Stimulated activated CD8-positive, alpha-beta memory T cell treated with anti-CD3 and anti-CD28 coated beads, Interleukin-7, amount 100 ng/mL, for 1 hour (primary cell): ENCODE results near the gene PTPN7.
"Not testable (repeated sequence)": the region's sequence is repeated elsewhere in the genome, so short reads cannot be mapped to it uniquely, and the experiment has no call there.

Experiments
- DNase-seq, 2 donors: peaks; one replicate each; pipeline ENCODE4 v3.0.0-alpha.2; 2020; ENCODE audit warnings: low read depth in 2 of 2

Gene PTPN7

GRCh38 chr1:202167054-202167453 is 6.7 kb upstream of the PTPN7 start:
- DNase-seq, result not testable (repeated sequence)

- no peak for DNase-seq
Measured at GRCh38 chr1:202165942-202166843, 5.8 kb upstream of the PTPN7 start.

DNA sequence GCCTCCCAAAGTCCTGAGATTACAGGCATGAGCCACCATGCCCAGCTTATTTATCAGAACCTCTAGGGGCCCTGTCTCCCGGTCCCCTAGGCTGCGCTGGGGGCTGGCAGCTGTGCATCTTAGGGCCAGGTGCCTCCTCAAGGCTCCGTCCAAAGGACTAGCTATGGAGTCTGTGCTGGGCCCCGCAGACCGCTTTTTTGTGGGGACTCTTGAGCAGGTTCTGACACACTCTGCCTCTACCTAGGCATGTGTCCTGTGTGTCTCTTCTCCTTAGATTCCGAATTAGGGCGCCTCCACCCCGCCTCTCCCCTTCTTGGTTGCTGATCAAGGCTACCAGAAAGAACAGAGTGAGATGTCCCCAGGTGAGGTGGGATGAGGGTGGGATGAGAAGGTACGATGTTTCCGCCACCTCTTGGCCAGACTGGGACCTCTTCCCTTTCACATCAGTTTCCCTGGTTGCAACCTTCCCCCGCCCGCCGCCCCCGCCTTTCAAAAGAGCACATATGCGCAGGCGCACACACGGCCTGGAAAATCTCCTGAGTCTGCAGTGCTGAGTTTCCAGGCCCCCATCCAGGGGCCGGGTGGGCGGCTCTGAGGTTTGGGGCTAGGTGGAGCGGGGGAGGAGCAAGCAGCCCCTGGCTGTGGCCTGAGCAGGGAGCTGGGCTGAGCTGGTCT is 5.0 kb upstream of the PTPN7 start:
- DNase-seq, result no peak

- DNase-seq, result peak; percentile 45 to 49
Measured at GRCh38 chr1:202164271-202165037, 4.1 kb upstream of the PTPN7 start.

DNA sequence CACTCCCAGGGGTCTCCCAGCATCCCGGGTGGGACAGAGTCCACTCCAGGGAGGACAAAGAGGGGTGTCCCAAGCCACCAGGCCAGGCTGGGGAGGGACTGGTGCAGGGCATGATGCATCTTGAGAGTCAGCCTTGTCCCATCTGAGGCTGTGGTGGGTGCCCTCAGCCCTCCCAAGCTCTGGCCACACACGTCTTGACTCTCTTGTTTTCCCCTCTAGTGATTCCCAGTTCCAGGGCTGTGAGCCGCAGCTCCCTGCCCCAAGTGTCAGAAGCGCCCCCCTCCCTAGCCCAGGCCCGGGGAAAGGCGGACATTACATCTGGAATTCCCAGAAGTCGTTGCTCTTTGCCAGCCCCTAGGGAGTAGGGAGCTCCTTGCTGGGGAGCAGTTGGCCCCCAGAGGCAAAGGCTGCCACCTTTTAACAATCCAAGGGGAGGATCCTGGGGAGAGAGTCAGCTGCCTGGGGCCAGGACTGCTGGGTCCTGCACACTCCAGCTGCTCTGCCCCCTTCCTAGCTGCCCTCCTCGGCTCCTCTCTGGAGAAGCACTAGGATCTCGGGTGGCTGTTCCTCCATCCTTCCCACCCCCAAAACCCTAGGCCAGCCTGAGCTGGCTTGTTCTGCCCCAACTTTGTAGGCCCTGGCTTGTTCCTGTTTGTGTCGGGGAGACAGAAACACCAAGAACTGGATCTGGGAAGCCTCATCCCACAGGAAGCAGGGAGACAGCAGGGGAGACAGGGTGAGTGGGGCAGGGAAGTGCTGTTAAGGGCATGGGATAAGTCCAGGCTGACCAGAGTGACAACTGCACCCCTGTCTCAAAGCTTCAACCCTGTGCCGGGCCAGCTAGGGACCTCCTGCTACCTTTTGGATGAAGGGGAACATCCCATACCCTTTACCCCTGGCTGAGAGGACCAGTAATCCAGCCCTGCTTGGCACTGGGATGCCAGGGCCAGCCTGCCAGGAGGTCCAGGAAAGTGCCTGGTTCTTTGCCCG is 3.2 kb upstream of the PTPN7 start:
- no peak for DNase-seq

DNA sequence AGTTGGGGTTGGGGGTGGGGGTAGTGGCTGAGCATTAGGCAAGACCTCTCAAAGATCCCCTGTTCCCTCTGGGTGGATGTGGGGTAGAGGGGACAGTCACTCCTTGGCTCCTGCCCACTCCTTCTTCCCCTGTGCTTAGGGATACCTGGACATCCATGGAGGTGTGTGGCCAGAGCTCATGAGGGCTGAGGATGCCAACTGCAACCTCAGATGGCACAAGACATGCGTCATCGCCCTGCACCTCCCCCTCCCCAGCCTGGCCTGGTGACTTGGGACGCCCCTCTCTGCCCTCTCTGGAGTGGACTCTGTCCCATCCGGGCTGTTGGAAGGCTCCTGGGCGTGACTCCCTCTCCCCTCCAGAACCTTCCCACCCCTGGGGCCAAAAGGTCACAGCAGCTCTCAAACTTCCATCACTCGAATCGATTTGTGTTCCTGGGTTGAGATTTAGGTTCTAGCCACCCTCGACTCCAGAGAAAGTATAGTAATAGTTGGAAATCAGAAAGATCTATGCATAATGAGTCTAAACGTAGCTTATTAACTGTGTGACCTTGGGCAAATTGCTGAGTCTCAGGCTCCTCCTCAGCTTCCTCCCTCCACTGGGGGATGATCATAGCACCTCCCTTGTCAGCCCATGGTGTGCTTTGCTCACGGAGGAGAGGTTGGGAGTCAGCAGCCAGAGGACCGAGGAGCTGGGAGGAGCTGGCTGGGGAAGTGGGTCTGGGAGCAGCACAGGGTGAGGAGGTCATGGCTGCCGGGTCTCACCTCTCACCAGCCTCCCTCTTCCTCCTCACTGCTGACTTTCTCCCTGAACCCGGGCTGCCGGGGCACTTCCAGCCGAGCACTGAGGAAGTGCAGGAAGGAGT is 2.2 kb upstream of the PTPN7 start:
- DNase-seq, result no peak

DNA sequence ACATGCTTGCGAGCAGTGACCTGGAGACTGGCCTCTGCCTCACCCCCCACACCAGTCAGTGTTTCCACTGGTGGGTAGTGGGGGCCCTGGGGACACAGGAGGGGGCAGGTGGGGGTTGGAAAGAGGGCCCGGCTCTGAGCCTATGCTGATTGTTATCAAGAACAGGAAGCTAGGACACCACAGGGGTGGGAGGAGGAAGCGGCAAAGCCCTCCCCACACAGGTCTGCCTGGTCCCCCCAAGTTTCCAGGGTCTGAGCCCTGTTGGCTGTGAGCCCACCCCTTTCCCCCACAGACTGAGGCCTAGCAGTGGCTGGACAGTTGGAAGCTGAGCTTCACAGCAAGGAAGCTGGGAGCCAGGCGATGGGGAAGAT is 1.6 kb upstream of the PTPN7 start:
- peak in 1 of 2 donors; percentile 31 for DNase-seq

GRCh38 chr1:202161151-202162046 is 997 bp upstream of the PTPN7 start:
- DNase-seq, result no peak

- DNase-seq, result no peak
Measured at GRCh38 chr1:202159534-202160371, 649 bp downstream of the PTPN7 start.

DNA sequence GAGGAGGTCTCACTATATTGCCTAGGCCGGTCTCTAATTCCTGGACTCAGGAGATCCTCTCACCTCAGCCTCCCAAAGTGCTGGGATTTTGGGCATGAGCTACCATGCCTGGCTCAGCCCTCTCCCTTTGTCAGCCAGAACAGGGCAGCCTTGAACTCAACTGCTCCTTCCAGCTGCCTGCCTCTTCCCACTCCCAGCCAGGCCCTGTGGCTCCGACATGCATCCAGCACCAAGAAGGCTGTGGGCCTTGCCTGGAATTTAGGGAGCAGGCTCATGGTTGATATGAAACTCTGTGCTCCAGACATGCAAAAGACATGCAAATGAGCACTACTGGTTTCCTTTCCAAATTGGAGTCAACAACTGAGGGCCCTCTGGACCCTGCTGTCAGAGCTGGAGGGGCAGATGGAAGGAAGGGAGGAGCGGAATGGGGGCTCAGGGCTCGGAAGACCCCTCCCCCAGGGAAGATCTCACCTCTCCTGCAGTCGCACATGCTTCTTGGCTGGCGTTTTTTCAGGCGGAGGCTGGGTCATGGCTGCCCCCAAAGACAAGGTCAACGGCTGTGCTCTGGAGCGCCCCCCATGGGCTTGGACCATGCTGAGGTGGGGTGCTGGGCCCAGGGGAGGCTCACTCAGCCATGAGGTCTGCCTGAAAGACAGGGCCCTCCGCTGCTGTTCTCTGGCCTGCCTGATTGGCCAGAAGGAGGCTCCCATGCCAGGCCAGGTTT is 1.4 kb downstream of the PTPN7 start:
- no peak for DNase-seq

- no peak for DNase-seq
Measured at GRCh38 chr1:202157945-202158344, 2.5 kb downstream of the PTPN7 start.

DNA sequence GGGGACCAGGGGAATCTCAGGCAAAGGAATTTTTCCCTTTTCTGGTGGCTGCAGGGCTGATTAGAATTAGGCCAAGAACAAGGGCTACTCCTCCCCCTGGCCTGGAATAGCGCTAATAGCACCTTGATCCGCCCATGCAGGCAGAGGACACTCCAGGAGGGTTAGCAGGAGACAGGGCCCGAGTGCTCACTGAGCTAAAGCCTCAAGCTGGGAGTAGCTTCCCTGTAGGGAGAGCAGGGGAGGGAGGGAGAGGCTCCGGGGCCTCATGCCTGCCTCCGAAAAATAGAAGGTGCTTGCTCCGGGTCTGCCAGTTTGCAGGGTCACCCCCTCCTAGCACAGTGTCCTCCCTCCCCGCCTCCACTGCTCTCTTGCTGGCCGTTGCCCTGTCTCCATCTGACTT is 3.8 kb downstream of the PTPN7 start:
- no peak for DNase-seq

GRCh38 chr1:202155478-202156021 is 4.9 kb downstream of the PTPN7 start:
- no peak for DNase-seq

GRCh38 chr1:202154766-202155477 is 5.5 kb downstream of the PTPN7 start:
- DNase-seq, result no peak

- no peak for DNase-seq
Measured at GRCh38 chr1:202154148-202154765, 6.1 kb downstream of the PTPN7 start.

- no peak for DNase-seq
Measured at GRCh38 chr1:202153284-202153683, 7.1 kb downstream of the PTPN7 start.
